HG02798 (cell line): Measurements from ENCODE around the gene PCDHGB1.
"Not testable (repeated sequence)": the region's sequence is repeated elsewhere in the genome, so short reads cannot be mapped to it uniquely, and the experiment has no call there.

Experiments
- ATAC-seq: cut with Tn5 transposase; IDR thresholded peaks from one replicate; pipeline ENCODE4 v1.9.1; 2021; ENCODE audit warnings: mild to moderate bottlenecking; ENCODE audit not compliant: unreplicated experiment, poor library complexity

The PCDHGB1 gene

GRCh38 chr5:141349917-141350619 lies at the start of gene PCDHGB1:
TSS of gene PCDHGB1 (plus strand) at chr5:141350099. CDS start at chr5:141350261, 162 bp downstream.
- no peak for ATAC-seq

GRCh38 chr5:141303756-141304155 lies 46.1 kb upstream of the PCDHGB1 start, which contains the start of gene SLC25A2:
TSS of gene SLC25A2 (minus strand) at chr5:141304049. CDS start at chr5:141303865, 184 bp downstream.
- no peak for ATAC-seq

- no peak for ATAC-seq
These were observed 43.3 kb upstream of the PCDHGB1 start for GRCh38 chr5:141306630-141307029.

GRCh38 chr5:141313711-141314110 lies 36.2 kb upstream of the PCDHGB1 start:
- no peak for ATAC-seq

- not testable (repeated sequence) for ATAC-seq
These were observed 32.9 kb upstream of the PCDHGB1 start for GRCh38 chr5:141316963-141317362.

- no peak for ATAC-seq
These were observed 30.7 kb upstream of the PCDHGB1 start for GRCh38 chr5:141319202-141319601.

- ATAC-seq: no peak
These were observed 30.2 kb upstream of the PCDHGB1 start for GRCh38 chr5:141319699-141320098.

GRCh38 chr5:141320225-141321169 lies 29.4 kb upstream of the PCDHGB1 start, which contains the start of gene TAF7:
TSS of gene TAF7 (minus strand) at chr5:141320784. CDS start at chr5:141320044, 740 bp downstream.
- ATAC-seq: peak; percentile 97

GRCh38 chr5:141322261-141322660 lies 27.6 kb upstream of the PCDHGB1 start:
- ATAC-seq: no peak

- peak; percentile 91 for ATAC-seq
These were observed 23.6 kb upstream of the PCDHGB1 start for GRCh38 chr5:141326088-141326854.

GRCh38 chr5:141328231-141328630 lies 21.7 kb upstream of the PCDHGB1 start:
- no peak for ATAC-seq

GRCh38 chr5:141330299-141331080 lies 19.4 kb upstream of the PCDHGB1 start, which contains the start of gene PCDHGA1:
TSS of gene PCDHGA1 (plus strand) at chr5:141330514.
- ATAC-seq: peak; percentile 61

GRCh38 chr5:141332571-141332970 lies 17.3 kb upstream of the PCDHGB1 start:
- ATAC-seq: not testable (repeated sequence)

GRCh38 chr5:141338538-141339306 lies 11.2 kb upstream of the PCDHGB1 start, which contains the start of gene PCDHGA2:
TSS of gene PCDHGA2 (plus strand) at chr5:141338760.
- no peak for ATAC-seq

- ATAC-seq: not testable (repeated sequence)
These were observed 9.0 kb upstream of the PCDHGB1 start for GRCh38 chr5:141340781-141341354.

- ATAC-seq: no peak
These were observed 7.1 kb upstream of the PCDHGB1 start for GRCh38 chr5:141342773-141343172.

- no peak for ATAC-seq
These were observed 6.5 kb upstream of the PCDHGB1 start, which contains the start of gene PCDHGA3 for GRCh38 chr5:141343242-141343952. TSS of gene PCDHGA3 (plus strand) at chr5:141343829. CDS start at chr5:141344034, 205 bp downstream.
